NB4 (cell line): Measurements from ENCODE around the gene ASTN1.

Source experiments
- DNase-seq: peaks from one replicate; pipeline ENCODE4 v3.0.0; 2010; ENCODE audit warnings: low read depth
- H3K4me3 ChIP-seq: one replicate; pipeline ENCODE4 v1.5.1; 2011; ENCODE audit warnings: mild to moderate bottlenecking, low read depth, low read length, moderate library complexity
- MYC ChIP-seq: IDR thresholded peaks from 2 replicates; pipeline ENCODE4 v1.6.1; 2011; ENCODE audit warnings: low read depth, low read length
- POLR2A ChIP-seq: IDR thresholded peaks from 2 replicates; pipeline ENCODE4 v1.6.1; 2011; ENCODE audit warnings: mild to moderate bottlenecking; ENCODE audit not compliant: insufficient read length; ENCODE audit errors: extremely low read depth
- TF ChIP-seq, protein P1 (sequence below): IDR thresholded peaks from 2 replicates; pipeline ENCODE4 v1.6.1; 2011; ENCODE audit warnings: low read depth, low read length
- TF ChIP-seq, protein P2 (sequence below): IDR thresholded peaks from one replicate; pipeline ENCODE4 v1.5.1; 2012; ENCODE audit warnings: low read depth, low read length

Gene ASTN1

DNA sequence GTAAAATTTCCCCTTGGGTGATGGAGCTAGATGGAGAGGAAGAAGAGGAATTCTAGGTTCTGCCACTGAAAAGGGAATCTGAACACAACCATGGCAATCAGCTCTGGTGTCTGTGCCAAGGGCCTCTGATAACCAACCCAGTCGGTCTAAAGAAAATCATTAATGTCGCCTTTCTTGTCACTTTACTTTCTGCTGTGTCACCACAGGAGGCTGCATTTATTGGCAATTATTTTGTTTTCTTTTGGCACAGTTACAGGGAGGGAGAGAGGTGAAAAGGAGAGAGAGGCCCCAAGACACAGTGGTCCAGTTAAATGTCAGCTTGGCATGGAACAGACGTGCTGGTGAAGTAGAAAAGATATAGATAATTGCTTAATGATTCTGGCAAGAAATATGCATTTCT, 287.0 kb downstream of the ASTN1 start:
- TF ChIP-seq MYC = no peak
- TF ChIP-seq, protein P1, sequence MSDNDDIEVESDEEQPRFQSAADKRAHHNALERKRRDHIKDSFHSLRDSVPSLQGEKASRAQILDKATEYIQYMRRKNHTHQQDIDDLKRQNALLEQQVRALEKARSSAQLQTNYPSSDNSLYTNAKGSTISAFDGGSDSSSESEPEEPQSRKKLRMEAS = no peak
- TF ChIP-seq, protein P2, sequence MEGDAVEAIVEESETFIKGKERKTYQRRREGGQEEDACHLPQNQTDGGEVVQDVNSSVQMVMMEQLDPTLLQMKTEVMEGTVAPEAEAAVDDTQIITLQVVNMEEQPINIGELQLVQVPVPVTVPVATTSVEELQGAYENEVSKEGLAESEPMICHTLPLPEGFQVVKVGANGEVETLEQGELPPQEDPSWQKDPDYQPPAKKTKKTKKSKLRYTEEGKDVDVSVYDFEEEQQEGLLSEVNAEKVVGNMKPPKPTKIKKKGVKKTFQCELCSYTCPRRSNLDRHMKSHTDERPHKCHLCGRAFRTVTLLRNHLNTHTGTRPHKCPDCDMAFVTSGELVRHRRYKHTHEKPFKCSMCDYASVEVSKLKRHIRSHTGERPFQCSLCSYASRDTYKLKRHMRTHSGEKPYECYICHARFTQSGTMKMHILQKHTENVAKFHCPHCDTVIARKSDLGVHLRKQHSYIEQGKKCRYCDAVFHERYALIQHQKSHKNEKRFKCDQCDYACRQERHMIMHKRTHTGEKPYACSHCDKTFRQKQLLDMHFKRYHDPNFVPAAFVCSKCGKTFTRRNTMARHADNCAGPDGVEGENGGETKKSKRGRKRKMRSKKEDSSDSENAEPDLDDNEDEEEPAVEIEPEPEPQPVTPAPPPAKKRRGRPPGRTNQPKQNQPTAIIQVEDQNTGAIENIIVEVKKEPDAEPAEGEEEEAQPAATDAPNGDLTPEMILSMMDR = no peak
- TF ChIP-seq POLR2A = no peak
- H3K4me3 ChIP-seq = no peak overlapping the region
- no peak for DNase-seq

DNA sequence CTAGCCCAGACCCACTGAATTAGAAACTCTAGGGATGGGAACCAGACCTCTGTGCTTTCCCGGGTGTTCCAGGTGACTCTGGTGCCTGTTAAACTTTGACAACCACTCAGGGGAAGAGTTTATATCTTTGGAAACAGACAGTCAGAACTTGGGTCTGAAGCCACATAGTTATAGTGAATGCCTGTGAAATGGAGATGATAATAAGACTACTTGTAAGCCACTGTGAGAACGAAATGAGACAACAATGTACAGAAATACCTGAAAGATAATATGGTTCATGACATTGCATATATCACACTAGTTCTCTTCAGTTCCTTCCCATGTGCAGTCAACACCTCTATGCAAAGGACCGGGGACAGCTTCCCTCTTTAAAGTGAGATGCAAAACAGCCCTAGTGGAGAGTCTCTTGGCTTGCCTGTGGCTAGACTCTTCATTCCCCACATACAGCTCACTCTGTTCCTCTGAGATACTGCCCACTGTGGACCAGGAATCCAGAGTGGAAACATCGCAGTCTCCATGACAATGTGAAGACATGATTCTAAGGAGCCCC, 287.5 kb downstream of the ASTN1 start:
- no peak overlapping the region for H3K4me3 ChIP-seq
- no peak for DNase-seq
- no peak for TF ChIP-seq MYC
- TF ChIP-seq, protein P1 = no peak
- TF ChIP-seq POLR2A = no peak
- TF ChIP-seq, protein P2 = no peak

DNA sequence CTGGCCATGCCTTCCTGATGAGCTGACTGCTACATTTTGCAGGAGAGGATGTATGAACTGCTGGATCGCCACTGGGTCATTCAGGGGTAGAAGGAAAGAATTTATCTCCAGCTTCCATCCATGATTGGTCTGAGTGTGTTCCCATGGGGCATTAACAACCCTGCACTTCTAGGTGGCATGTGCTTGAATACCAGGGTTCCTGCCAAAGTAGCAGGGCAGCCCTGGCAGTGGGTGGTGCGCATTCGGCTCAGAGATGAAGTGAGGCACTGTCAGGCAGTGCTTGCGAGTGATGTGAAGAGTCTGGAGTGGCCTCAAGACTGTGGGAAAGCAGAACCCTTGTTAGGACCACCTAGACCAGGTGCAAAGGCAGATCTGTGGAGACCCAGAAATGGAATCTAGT, 294.9 kb downstream of the ASTN1 start:
- TF ChIP-seq MYC (no peak), POLR2A (no peak)
- TF ChIP-seq, protein P1 = no peak
- TF ChIP-seq, protein P2 = no peak
- no peak for DNase-seq
- H3K4me3 ChIP-seq = no peak overlapping the region

DNA sequence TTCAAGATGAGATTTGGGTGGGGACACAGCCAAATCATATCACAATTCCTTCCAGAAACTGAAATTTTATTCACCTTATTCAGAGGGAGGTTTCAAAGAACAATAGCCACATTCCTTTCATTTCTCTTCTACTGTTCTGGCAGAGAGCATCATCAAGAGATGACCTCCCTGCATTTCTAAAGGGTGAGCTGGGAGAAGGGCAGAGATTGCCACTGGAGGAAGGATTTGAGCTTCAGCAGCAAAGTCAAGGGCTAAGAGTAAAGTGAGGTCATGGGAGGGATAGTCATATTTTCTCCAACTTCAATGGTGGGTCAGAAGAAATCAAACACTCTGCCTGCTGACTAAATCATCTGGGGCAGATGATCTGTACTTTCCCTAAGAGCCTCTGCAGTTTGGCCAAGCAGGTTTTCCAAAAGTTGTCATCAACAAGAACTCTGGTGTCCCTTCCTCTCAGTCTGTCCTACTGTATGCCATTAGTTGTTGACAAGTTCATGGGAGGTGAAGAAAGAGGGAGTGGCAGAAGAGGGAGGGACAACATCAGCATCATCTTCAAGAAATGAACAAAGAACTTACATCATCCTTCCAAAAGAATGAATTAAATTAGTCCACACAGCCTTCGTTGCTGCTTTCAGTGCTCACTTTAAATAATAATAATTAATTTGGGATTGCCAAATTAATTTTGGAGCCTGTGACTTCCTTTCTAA, 298.3 kb downstream of the ASTN1 start:
- no peak for DNase-seq
- no peak overlapping the region for H3K4me3 ChIP-seq
- TF ChIP-seq POLR2A (no peak), MYC (no peak)
- TF ChIP-seq, protein P2 = no peak
- TF ChIP-seq, protein P1 = no peak

DNA sequence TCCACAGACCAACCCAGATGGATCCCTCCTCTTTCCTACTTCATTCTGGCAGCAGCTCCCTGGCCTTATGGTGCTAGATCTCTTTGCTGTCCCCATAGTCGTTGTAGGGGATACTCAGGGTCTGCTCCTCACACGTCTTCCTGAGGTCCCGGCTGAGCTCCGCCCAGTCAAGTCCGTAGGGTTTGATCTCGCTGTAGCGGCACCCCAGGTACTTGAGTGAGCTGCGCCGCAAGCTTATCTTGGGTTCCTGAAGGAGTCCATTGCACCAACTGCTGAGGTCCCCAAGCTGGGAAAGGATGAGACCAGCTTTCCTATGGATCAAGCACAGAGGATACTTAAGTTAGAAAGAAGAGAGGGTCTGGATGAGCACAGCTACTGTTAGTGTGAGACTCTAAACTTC, 300.3 kb downstream of the ASTN1 start:
- DNase-seq = no peak
- TF ChIP-seq MYC (no peak), POLR2A (no peak)
- TF ChIP-seq, protein P1 = no peak
- TF ChIP-seq, protein P2 = no peak
- H3K4me3 ChIP-seq = no peak overlapping the region
